ENCODE measurements around the gene PIK3AP1. TPM values are rescaled to one million over a fixed set of nuclear protein-coding genes. Genes with fewer than 3 reads are reported as not detected.
"Not testable (repeated sequence)": the region's sequence is repeated elsewhere in the genome, so short reads cannot be mapped to it uniquely, and the experiment has no call there.

PIK3AP1 gene
- polyA plus RNA-seq (2013, experiment 1 of 2): 1.3 TPM
- 1.5 TPM for polyA plus RNA-seq (2013, experiment 2 of 2)

- Histone ChIP-seq H3K27ac (ENCODE audit: low read depth, low read length) (no peak within 1 kb of the TSS), H3K9ac (ENCODE audit: low read depth, low read length) (peak within 1 kb of the TSS; percentile 61), H3K4me1 (ENCODE audit: insufficient read depth, low read length) (peaks cover 7% of the 10 kb centered on the region), H3K27me3 (ENCODE audit: insufficient read depth, low read length) (peaks cover 20% of the 10 kb centered on the region), H3K4me3 (ENCODE audit: low read length) (peak within 1 kb of the TSS; percentile 65), H3K9me3 (ENCODE audit: insufficient read depth, low read depth, low read length) (no peaks in the 10 kb centered on the region), H3K36me3 (ENCODE audit: insufficient read depth, low read length) (no peaks in the 10 kb centered on the region)
- WGBS: 5% methylated on average over 51 of the region's 52 CpGs
These were observed at the start of gene PIK3AP1 for GRCh38 chr10:96720422-96721206. PIK3AP1 (minus strand) TSS chr10:96720514; CDS start chr10:96720394, 120 bp downstream.

GRCh38 chr10:96768136-96768535 is 47.8 kb upstream of the PIK3AP1 start:
- Histone ChIP-seq H3K27me3 (ENCODE audit: insufficient read depth, low read length) (no peaks in the 10 kb centered on the region), H3K9ac (ENCODE audit: low read depth, low read length) (no peak overlapping the region), H3K9me3 (ENCODE audit: insufficient read depth, low read depth, low read length) (peaks cover 17% of the 10 kb centered on the region), H3K27ac (ENCODE audit: low read depth, low read length) (no peak overlapping the region), H3K36me3 (ENCODE audit: insufficient read depth, low read length) (no peaks in the 10 kb centered on the region), H3K4me3 (ENCODE audit: low read length) (no peak overlapping the region), H3K4me1 (ENCODE audit: insufficient read depth, low read length) (no peaks in the 10 kb centered on the region)
- WGBS: 95% methylated on average over 11 of the region's 11 CpGs

GRCh38 chr10:96767611-96768010 is 47.3 kb upstream of the PIK3AP1 start:
- H3K27me3 ChIP-seq (ENCODE audit: insufficient read depth, low read length): no peaks in the 10 kb centered on the region
- H3K27ac ChIP-seq (ENCODE audit: low read depth, low read length): no peak overlapping the region
- no peaks in the 10 kb centered on the region for H3K36me3 ChIP-seq (ENCODE audit: insufficient read depth, low read length)
- no peak overlapping the region for H3K4me3 ChIP-seq (ENCODE audit: low read length)
- no peaks in the 10 kb centered on the region for H3K4me1 ChIP-seq (ENCODE audit: insufficient read depth, low read length)
- peaks cover 16% of the 10 kb centered on the region for H3K9me3 ChIP-seq (ENCODE audit: insufficient read depth, low read depth, low read length)
- no peak overlapping the region for H3K9ac ChIP-seq (ENCODE audit: low read depth, low read length)
- 100% methylated on average over 2 of the region's 2 CpGs for WGBS

GRCh38 chr10:96765406-96766240 is 45.3 kb upstream of the PIK3AP1 start:
- Histone ChIP-seq H3K27me3 (ENCODE audit: insufficient read depth, low read length) (no peaks in the 10 kb centered on the region), H3K9ac (ENCODE audit: low read depth, low read length) (no peak overlapping the region), H3K4me3 (ENCODE audit: low read length) (no peak overlapping the region), H3K9me3 (ENCODE audit: insufficient read depth, low read depth, low read length) (peaks cover 5% of the 10 kb centered on the region; the same call in 1 of the 2 replicates), H3K4me1 (ENCODE audit: insufficient read depth, low read length) (no peaks in the 10 kb centered on the region), H3K36me3 (ENCODE audit: insufficient read depth, low read length) (no peaks in the 10 kb centered on the region), H3K27ac (ENCODE audit: low read depth, low read length) (no peak overlapping the region)
- WGBS: 86% methylated on average over 9 of the region's 9 CpGs

- H3K9me3 ChIP-seq (ENCODE audit: insufficient read depth, low read depth, low read length): peaks cover 5% of the 10 kb centered on the region; the same call in 1 of the 2 replicates
- H3K9ac ChIP-seq (ENCODE audit: low read depth, low read length): no peak overlapping the region
- H3K36me3 ChIP-seq (ENCODE audit: insufficient read depth, low read length): no peaks in the 10 kb centered on the region
- WGBS: 90% methylated on average over 4 of the region's 4 CpGs
- no peaks in the 10 kb centered on the region for H3K27me3 ChIP-seq (ENCODE audit: insufficient read depth, low read length)
- H3K27ac ChIP-seq (ENCODE audit: low read depth, low read length): no peak overlapping the region
- no peaks in the 10 kb centered on the region for H3K4me1 ChIP-seq (ENCODE audit: insufficient read depth, low read length)
- no peak overlapping the region for H3K4me3 ChIP-seq (ENCODE audit: low read length)
These were observed 44.2 kb upstream of the PIK3AP1 start for GRCh38 chr10:96764425-96765060.

- Histone ChIP-seq H3K27ac (ENCODE audit: low read depth, low read length) (no peak overlapping the region), H3K9me3 (ENCODE audit: insufficient read depth, low read depth, low read length) (no peaks in the 10 kb centered on the region), H3K27me3 (ENCODE audit: insufficient read depth, low read length) (no peaks in the 10 kb centered on the region), H3K4me1 (ENCODE audit: insufficient read depth, low read length) (no peaks in the 10 kb centered on the region), H3K36me3 (ENCODE audit: insufficient read depth, low read length) (no peaks in the 10 kb centered on the region), H3K9ac (ENCODE audit: low read depth, low read length) (no peak overlapping the region), H3K4me3 (ENCODE audit: low read length) (no peak overlapping the region)
- 86% methylated on average over 1 of the region's 1 CpG for WGBS
These were observed 38.1 kb upstream of the PIK3AP1 start for GRCh38 chr10:96758423-96758822.

- Histone ChIP-seq H3K9ac (ENCODE audit: low read depth, low read length) (no peak overlapping the region), H3K27ac (ENCODE audit: low read depth, low read length) (no peak overlapping the region), H3K9me3 (ENCODE audit: insufficient read depth, low read depth, low read length) (no peaks in the 10 kb centered on the region), H3K27me3 (ENCODE audit: insufficient read depth, low read length) (no peaks in the 10 kb centered on the region), H3K4me3 (ENCODE audit: low read length) (no peak overlapping the region), H3K36me3 (ENCODE audit: insufficient read depth, low read length) (no peaks in the 10 kb centered on the region), H3K4me1 (ENCODE audit: insufficient read depth, low read length) (no peaks in the 10 kb centered on the region)
- 86% methylated on average over 3 of the region's 5 CpGs for WGBS
These were observed 36.0 kb upstream of the PIK3AP1 start for GRCh38 chr10:96756111-96756903.

- no peaks in the 10 kb centered on the region for H3K27me3 ChIP-seq (ENCODE audit: insufficient read depth, low read length)
- H3K9ac ChIP-seq (ENCODE audit: low read depth, low read length): no peak overlapping the region
- WGBS: 55% methylated on average over 1 of the region's 1 CpG
- H3K4me1 ChIP-seq (ENCODE audit: insufficient read depth, low read length): no peaks in the 10 kb centered on the region
- no peaks in the 10 kb centered on the region for H3K36me3 ChIP-seq (ENCODE audit: insufficient read depth, low read length)
- no peaks in the 10 kb centered on the region for H3K9me3 ChIP-seq (ENCODE audit: insufficient read depth, low read depth, low read length)
- H3K4me3 ChIP-seq (ENCODE audit: low read length): no peak overlapping the region
- no peak overlapping the region for H3K27ac ChIP-seq (ENCODE audit: low read depth, low read length)
These were observed 33.6 kb upstream of the PIK3AP1 start for GRCh38 chr10:96753956-96754355.

- Histone ChIP-seq H3K27me3 (ENCODE audit: insufficient read depth, low read length) (no peaks in the 10 kb centered on the region), H3K4me1 (ENCODE audit: insufficient read depth, low read length) (0 out of 2 replicates have a peak, but pooled peaks cover 5% of the 10 kb centered on the region), H3K9ac (ENCODE audit: low read depth, low read length) (no peak overlapping the region), H3K36me3 (ENCODE audit: insufficient read depth, low read length) (no peaks in the 10 kb centered on the region), H3K4me3 (ENCODE audit: low read length) (no peak overlapping the region), H3K27ac (ENCODE audit: low read depth, low read length) (no peak overlapping the region), H3K9me3 (ENCODE audit: insufficient read depth, low read depth, low read length) (no peaks in the 10 kb centered on the region)
- WGBS: 92% methylated on average over 2 of the region's 4 CpGs
These were observed 32.1 kb upstream of the PIK3AP1 start for GRCh38 chr10:96752375-96752774.

- H3K4me3 ChIP-seq (ENCODE audit: low read length); H3K4me1 ChIP-seq (ENCODE audit: insufficient read depth, low read length); H3K27me3 ChIP-seq (ENCODE audit: insufficient read depth, low read length); H3K9me3 ChIP-seq (ENCODE audit: insufficient read depth, low read depth, low read length); H3K27ac ChIP-seq (ENCODE audit: low read depth, low read length); H3K36me3 ChIP-seq (ENCODE audit: insufficient read depth, low read length); H3K9ac ChIP-seq (ENCODE audit: low read depth, low read length): not testable (repeated sequence)
- WGBS: 95% methylated on average over 21 of the region's 24 CpGs
These were observed 30.0 kb upstream of the PIK3AP1 start for GRCh38 chr10:96750316-96750715.
